NCI-H748 treated with DMSO at 0.1 percent for 48 hours (cell line): ENCODE data around the gene METTL9.
"Not testable (repeated sequence)": the region's sequence is repeated elsewhere in the genome, so short reads cannot be mapped to it uniquely, and the experiment has no call there.

ENCODE experiments used
- DNase-seq: peaks from one replicate; lab custom pipeline; 2025; lab: John Stamatoyannopoulos, UW

METTL9 gene

DNA sequence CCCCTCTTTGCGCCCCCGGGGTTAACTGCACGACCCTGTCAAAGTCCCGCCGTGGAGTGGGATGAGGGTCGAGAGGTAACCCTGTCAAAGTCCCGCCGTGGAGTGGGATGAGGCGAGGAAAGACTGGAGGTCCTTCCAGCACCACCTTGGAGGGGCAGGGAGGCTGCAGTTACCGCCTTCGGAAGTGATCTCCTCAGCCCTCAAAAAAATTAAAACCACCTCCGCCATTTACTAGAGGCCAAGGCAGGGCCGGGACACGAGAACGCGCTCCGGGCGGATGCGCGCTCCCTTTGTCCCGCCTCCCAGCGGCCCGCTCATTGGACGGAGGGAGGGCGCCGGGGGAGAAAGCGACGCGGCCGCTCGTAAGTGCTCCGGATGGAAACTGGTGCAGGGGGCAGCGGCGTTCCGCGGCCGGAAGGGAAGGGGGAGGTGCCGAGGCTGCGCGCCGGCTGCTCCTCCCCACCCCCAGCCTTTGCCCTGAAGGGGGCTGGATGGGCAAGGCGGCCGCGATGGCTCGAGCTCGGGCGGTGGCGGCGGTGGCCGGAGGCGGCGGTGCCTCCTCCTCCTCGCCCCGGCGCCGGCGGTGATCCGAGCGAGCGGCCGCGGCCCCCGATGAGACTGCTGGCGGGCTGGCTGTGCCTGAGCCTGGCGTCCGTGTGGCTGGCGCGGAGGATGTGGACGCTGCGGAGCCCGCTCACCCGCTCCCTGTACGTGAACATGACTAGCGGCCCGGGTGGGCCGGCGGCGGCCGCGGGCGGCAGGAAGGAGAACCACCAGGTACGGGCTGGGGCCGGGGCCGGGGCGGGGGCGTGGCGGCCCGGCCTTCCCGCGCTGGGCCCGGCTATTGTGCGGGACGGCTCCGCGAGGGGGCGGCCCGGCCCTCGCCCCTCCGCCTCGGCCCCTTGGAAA, at the start of gene METTL9:
TSS of gene METTL9 (plus strand) at position 456 of the 909 bp plus-strand sequence. CDS start at position 613, 157 bp downstream.
- peak; percentile 73 for DNase-seq

DNA sequence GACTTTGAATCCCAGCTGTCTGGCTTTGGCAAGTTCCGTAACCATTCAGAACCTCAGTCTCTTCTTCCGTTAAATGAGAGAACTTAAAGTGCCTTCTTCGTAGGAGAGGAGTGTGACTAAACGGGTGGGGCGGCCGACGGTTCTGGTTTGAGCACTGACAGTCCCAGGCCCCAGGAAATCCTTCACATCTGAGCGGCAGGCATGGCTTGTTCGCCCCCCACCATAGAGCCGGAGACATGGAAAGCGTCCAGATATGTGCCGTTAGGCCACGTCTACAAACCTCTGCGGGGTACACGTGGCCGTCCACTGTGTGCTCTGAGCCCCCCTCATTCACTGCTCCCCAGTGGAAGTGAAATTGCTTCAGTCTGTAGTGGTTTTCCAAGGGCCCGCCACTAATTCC, 49.4 kb upstream of the METTL9 start:
- not testable (repeated sequence) for DNase-seq

DNA sequence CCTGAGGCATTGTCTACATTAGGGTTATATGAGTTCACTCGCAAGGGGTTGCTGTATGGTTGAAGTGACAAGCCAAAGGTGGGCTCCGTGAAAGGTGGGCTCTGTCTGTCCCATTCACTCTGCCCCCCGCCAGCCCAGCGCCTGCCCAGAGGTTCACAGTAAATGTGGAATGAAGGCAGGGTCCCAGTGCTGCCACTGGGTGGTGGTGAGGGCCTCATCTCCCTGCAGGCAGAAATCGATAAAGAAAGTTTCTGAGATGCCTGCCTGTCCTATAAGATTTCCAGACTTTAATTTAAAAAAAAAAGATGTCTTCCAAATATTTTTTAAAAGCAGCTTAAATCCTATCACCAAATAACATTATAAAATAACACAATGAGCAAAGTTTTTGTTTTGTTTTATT, 48.9 kb upstream of the METTL9 start:
- DNase-seq = not testable (repeated sequence)

- DNase-seq = not testable (repeated sequence)
Measured at GRCh38 chr16:21551076-21551475, 48.3 kb upstream of the METTL9 start.

DNA sequence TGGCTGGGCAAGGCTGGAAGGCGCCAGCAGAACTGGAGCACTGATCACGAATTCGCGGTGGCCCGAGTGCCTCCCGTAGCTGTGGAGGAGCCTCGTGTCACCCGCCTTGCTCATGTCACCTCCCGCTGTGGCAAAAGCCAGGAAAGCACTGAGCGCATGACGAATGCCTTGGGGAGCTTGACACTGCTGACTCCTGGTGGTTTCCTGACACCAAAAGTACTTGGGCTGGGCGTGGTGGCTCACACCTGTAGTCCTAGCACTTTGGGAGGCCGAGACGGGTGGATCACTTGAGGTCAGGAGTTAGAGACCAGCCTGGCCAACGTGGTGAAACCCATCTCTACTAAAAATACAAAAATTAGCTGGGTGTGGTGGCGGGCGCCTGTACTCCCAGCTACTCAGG, 47.8 kb upstream of the METTL9 start:
- DNase-seq = not testable (repeated sequence)

GRCh38 chr16:21553481-21554296, 45.7 kb upstream of the METTL9 start:
- not testable (repeated sequence) for DNase-seq

DNA sequence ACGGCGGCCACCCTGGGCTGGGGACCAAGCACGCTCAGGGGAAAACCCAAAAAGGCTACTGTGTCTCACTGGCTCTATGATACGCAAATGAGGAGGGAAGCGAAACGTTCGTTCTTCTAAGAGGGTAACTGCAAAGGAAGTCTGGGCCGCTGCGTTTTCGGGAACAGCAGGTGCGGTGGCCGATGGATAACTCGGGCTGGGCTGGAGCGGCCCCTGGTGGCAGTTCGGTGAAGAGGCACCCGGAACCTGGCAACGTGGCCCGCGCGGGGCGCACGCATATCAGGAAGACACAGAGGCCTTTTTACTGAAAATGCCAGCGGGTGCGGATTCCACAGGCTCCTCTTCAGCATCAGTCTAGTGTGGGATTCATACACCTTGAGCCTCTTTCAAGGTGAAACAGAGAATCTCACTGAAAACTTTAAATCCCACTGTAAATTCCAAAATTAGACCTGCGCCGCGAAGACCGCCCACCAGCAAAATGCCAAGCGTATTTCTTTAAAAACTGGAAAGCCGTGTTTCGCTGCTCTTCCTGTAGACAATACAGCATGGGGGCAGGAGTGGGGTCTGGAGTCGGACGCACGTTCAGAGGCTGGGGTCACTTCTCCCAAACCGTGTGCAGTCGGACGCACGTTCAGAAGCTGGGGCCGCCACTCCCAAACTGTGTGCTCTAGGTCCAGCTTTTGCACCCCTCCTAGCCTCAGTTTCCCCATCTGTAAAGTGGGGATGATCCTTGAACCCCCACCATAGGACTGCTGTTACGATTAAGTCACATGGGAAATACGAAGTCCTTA, 44.4 kb upstream of the METTL9 start:
- DNase-seq = peak; percentile 65

GRCh38 chr16:21555621-21556020, 43.8 kb upstream of the METTL9 start:
- not testable (repeated sequence) for DNase-seq

GRCh38 chr16:21556026-21556595, 43.3 kb upstream of the METTL9 start:
- DNase-seq = not testable (repeated sequence)

- peak; percentile 36 for DNase-seq
Measured at GRCh38 chr16:21556651-21557241, 42.6 kb upstream of the METTL9 start.

- DNase-seq = no peak
Measured at GRCh38 chr16:21560462-21560861, 38.9 kb upstream of the METTL9 start.

DNA sequence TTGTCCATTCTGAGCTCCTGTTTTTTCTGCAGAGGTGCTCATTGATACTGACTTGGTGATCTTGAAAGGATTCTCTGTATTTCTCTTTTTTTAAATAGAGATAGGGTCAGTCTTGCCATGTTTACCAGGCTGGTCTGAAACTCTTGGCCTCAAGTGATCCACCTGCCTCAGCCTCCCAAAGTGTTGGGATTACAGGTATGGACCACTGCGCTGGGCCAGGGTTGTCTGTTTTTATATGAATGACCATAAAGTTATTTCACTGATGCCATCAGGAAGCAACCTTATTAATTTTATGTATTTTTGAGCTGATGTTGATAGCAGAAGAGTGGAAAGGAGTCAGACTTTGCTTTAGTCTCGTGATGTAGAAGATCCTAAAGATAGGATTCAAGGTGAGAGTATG, 35.7 kb upstream of the METTL9 start:
- no peak for DNase-seq

GRCh38 chr16:21564367-21564766, 35.0 kb upstream of the METTL9 start:
- DNase-seq = not testable (repeated sequence)

DNA sequence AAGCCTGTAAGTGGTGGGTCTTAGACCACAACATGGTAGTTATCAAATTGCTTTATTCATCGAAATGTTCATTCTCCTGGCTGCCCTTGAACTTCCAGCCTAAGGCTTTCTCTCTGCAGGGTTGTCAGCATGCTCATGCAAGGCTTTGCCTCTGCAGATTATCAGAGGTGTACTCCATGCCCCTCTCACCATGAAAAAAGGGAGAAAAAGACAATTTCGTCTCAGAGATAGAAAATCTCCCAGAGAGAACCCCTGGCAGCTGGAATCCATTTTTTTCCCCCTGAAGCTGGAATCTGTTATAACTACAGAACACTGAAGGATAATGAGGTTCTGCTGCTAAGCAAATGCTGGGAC, 33.9 kb upstream of the METTL9 start:
- no peak for DNase-seq

- DNase-seq = no peak
Measured at GRCh38 chr16:21565861-21566669, 33.3 kb upstream of the METTL9 start.

DNA sequence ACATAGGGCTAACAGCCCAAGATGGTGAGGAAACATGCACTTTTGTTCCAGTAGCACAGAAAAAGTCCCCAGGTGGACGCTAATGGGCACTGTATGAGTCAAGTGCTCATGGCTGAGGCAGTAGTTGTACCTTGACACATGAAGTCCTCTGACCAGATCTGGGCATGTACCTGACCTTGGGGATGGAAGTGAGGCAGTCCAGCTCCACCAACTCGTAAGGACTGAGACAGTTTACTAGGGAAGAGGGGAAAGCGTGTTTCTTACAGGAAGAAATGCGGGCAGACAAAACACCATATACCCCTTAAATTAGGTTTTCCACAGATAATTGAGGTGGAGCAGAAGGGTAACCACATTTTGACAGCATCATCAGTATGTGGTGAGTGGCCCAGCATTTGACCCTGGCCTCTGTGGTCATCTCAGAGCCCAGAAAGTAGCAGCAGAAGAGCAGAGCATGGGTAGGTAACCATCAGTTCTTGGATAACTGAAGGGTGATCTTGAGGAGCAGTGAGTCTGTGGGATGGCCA, 32.4 kb upstream of the METTL9 start:
- no peak for DNase-seq

DNA sequence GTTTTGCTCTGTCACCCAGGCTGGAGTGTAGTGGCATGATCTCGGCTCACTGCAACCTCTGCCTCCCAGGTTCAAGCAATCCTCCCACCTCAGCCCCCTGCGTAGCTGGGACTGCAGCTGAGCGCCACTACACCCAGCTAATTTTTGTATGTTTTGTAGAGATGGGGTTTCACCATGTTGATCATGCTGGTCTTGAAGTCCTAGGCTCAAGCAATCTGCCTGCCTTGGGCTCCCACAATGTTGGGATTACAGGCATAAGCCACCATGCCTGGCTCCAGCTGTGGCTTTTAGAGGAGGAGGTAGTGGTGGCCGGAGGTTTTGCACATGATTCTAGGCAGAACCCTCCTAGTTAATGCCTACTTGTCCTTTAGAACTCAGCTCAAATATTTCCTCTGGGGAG, 31.9 kb upstream of the METTL9 start:
- not testable (repeated sequence) for DNase-seq

DNA sequence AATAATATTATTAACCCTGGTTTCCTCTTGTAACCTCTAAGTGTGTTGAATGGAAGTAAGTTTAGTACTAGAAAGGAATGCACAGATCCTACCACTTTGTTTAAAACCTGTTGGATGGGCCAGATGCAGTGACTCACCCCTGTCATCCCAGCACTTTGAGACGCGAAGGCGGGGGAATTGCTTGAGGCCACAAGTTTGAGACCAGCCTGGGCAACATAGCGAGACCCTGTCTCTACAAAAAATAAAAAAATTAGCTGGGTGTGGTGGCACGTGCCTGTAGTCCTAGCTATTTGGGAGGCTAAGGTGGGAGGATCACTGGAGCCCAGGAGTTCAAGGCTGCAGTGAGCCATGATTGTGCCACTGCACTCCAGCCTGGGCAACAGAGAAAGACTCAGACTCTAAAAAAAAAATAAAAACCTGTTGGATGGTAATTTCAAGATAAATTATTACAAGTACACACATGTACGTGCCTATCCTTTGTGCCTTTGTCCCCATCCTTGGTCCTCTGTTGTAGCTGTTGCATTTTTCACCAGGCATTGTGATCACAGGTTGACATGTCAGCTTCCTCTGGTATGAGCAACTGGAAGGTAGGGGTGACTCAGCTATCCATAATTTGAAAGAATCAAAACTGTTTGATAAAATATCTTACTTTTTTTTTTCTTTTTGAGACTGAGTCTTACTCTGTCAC, 30.7 kb upstream of the METTL9 start:
- DNase-seq = no peak

DNA sequence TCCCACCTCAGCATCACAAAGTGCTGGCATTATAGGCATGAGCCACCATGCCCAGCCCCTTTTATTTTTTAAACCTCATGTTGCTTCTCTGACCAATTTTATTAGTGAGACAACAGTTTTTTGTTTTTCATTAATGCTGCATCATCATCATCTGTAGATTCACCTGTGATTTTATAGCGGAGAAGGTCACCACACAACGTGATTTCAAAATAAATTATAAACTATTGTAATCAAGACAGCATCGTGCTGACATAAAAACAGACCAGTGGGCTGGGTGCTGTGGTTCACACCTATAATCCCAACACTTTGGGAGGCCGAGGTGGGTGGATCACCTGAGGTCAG, 28.7 kb upstream of the METTL9 start:
- DNase-seq = no peak

- DNase-seq = not testable (repeated sequence)
Measured at GRCh38 chr16:21573506-21573905, 25.9 kb upstream of the METTL9 start.
